ENCODE measurements around the gene SERPINB10. TPM values are rescaled to one million over a fixed set of nuclear protein-coding genes. Genes with fewer than 3 reads are reported as not detected.

SERPINB10 gene
- polyA plus RNA-seq, 1 experiment = not detected

DNA sequence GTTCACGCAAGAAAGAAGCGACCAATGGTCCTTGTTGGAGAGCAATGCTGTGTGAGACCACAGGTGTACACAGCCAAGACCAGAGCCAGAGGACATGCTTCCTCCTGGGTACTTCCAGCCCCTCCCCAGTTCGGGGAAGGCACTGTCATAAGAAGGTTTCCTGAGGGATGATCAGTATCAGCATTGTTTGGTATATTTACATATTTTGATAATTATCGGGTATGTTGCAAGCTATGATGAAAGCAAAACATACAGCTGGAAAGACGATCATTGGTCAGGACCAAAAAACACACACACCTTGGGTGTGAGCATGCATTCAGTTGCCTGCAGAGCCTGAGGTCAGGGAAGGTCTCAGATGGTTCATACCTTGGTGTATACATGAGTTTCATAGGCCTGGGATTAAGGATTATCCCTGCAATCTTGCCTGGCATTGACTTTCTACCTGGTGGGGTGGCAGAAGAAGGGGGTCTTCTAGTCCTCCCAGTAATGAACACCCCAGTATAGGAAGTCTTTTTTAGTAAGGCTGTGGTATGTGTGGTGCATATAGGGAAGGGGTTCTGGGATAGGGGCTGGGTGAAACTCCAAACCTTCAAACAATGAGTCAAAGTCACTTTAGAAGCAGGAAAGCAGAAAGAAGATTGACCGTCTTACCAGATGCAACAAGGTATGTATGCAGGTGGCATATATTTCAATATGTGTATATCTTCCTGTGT is 17.4 kb upstream of the SERPINB10 start:
- ChIA-PET POLR2A (no interaction called here), CTCF (interaction anchor here (1.1 to 1.2 kb wide), 2 partner anchors 73 to 104 kb away, joined by 3 to 4 read pairs; no protein-coding TSS in a partner anchor)
- no peaks in the 10 kb centered on the region for H3K9me3 ChIP-seq (ENCODE audit: control insufficient read depth, insufficient read depth, low read length)
- H3K27me3 ChIP-seq (ENCODE audit: control insufficient read depth, insufficient read depth, low read length) = no peaks in the 10 kb centered on the region
- no peak for TF ChIP-seq CTCF (IDR thresholded peaks at IDR 0.05; ENCODE audit: low read depth, low read length)
- no peak overlapping the region for H3K27ac ChIP-seq (ENCODE audit: low read depth, low read length)
- no peak overlapping the region for H3K4me3 ChIP-seq (ENCODE audit: low read depth, low read length)
- no peak for DNase-seq (ENCODE audit: low read depth, low spot score)

DNA sequence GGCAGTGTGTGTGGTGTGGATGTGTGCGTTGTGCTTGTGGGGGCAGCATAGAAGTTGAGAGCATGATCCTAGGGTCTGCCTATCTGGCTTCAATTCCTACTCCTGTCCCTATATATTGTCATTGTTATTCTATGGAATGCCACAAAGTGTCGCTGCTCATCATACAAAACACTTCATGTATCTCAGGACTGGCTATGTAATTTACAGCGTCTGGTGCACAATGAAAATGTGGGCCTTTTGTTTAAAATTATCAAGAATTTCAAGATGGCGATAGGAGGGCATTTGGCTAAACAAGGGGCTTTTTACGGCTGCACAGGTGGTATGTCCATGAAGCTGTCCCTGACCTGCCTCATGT is 16.8 kb upstream of the SERPINB10 start:
- POLR2A ChIA-PET = no interaction called here
- Histone ChIP-seq H3K9me3 (ENCODE audit: control insufficient read depth, insufficient read depth, low read length) (no peaks in the 10 kb centered on the region), H3K27me3 (ENCODE audit: control insufficient read depth, insufficient read depth, low read length) (no peaks in the 10 kb centered on the region), H3K27ac (ENCODE audit: low read depth, low read length) (no peak overlapping the region), H3K4me3 (ENCODE audit: low read depth, low read length) (no peak overlapping the region)
- no peak for TF ChIP-seq CTCF (IDR thresholded peaks at IDR 0.05; ENCODE audit: low read depth, low read length)
- CTCF ChIA-PET = interaction anchor here (1.1 to 1.2 kb wide), 2 partner anchors 104 kb away, joined by 3 to 4 read pairs; no protein-coding TSS in a partner anchor
- DNase-seq (ENCODE audit: low read depth, low spot score) = no peak

- DNase-seq (ENCODE audit: low read depth, low spot score) = no peak
- no peak for TF ChIP-seq CTCF (IDR thresholded peaks at IDR 0.05; ENCODE audit: low read depth, low read length)
- Histone ChIP-seq H3K27me3 (ENCODE audit: control insufficient read depth, insufficient read depth, low read length) (no peaks in the 10 kb centered on the region), H3K9me3 (ENCODE audit: control insufficient read depth, insufficient read depth, low read length) (no peaks in the 10 kb centered on the region), H3K27ac (ENCODE audit: low read depth, low read length) (no peak overlapping the region), H3K4me3 (ENCODE audit: low read depth, low read length) (no peak overlapping the region)
- CTCF ChIA-PET = interaction anchor here (1.2 kb wide), 1 partner anchor 8 kb away, joined by 3 read pairs; no protein-coding TSS in a partner anchor
- POLR2A ChIA-PET = no interaction called here
Measured at GRCh38 chr18:63892566-63892965, 15.2 kb upstream of the SERPINB10 start.

DNA sequence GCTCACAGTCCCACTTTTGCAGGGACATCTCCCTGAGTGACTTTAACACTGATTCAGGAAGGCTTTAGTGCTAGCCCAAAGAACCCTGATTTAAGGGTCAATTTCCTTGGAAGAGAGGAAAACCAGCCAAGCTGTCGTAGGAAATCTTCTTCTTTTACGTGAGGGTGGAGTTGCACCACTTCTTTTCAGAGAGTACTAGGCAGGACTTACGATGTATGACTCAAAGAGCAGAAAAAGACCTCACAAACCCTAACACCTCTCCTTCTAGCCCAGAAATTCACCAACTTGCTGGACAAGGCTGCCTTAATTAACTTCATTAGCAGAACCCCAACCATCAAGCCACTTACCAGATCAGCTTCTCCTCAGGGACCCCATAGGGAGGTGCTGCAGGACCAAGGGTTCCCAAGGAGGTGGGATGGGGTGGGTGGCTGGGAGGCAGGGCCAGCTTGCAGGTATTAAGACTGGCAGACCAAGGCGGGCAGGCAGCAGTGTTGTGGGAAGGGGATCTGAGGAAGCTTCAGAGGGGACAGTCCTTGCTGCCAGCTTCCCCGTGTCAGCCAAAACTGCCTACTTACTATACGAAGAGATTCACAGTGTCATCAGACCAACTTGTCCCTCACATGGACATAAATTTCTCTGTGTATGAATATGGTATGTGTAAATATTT is 13.5 kb upstream of the SERPINB10 start:
- CTCF ChIA-PET = interaction anchor here (1.4 kb wide), 1 partner anchor 42 kb away, joined by 4 read pairs; no protein-coding TSS in a partner anchor

More for the DNA sequence above, 13.5 kb upstream of the SERPINB10 start:
- Histone ChIP-seq H3K27me3 (ENCODE audit: control insufficient read depth, insufficient read depth, low read length) (no peaks in the 10 kb centered on the region), H3K27ac (ENCODE audit: low read depth, low read length) (no peak overlapping the region), H3K9me3 (ENCODE audit: control insufficient read depth, insufficient read depth, low read length) (no peaks in the 10 kb centered on the region), H3K4me3 (ENCODE audit: low read depth, low read length) (no peak overlapping the region)
- TF ChIP-seq CTCF (IDR thresholded peaks at IDR 0.05; ENCODE audit: low read depth, low read length) = no peak
- DNase-seq (ENCODE audit: low read depth, low spot score) = no peak
- POLR2A ChIA-PET = interaction anchor here (0.7 kb wide), 1 partner anchor 74 kb away, joined by 6 read pairs; no protein-coding TSS in a partner anchor
